SH-SY5Y (cell line): ENCODE results near the gene LRRFIP2.

Experiments
- GATA2 ChIP-seq: IDR thresholded peaks from 2 replicates; pipeline ENCODE4 v1.6.1; 2011; ENCODE audit warnings: mild to moderate bottlenecking, low read depth, low read length
- GATA3 ChIP-seq: IDR thresholded peaks from 2 replicates; pipeline ENCODE4 v1.6.1; 2011; ENCODE audit warnings: low read depth, mild to moderate bottlenecking, low read length, moderate library complexity

- TF ChIP-seq GATA2 (no peak), GATA3 (no peak)
These were observed 81.9 kb downstream of the LRRFIP2 start for GRCh38 chr3:37092484-37092883.
